Aorta (tissue), 5 donors: ENCODE results near the gene TPRG1. TPM values are rescaled to one million over a fixed set of nuclear protein-coding genes. Genes with fewer than 3 reads are reported as not detected.
A peak's percentile ranks its signal among the peaks of the same experiment; 100 is the strongest.

Source experiments
- ATAC-seq: fragments of 200-7000 bp; cut with Tn5 transposase; one replicate; pipeline ENCODE4 v1.9.1; 2022; ENCODE audit warnings: moderate library complexity; ENCODE audit not compliant: low FRiP score
- DNase-seq, 2 donors: peaks; one replicate each; pipeline ENCODE4 v3.0.0-alpha.2; 2020
- H3K27ac ChIP-seq, 2 donors: one replicate each; pipeline ENCODE4 v1.5.1; 2013; ENCODE audit warnings: low read length in 2 of 2, mild to moderate bottlenecking in 2 of 2, moderate library complexity in 2 of 2, control low read depth in 1 of 2, inconsistent platforms in 1 of 2, low read depth in 1 of 2
- H3K27me3 ChIP-seq, 2 donors: one replicate each; pipeline ENCODE4 v1.6.1; 2013; ENCODE audit warnings: control low read depth in 1 of 2, low read length in 1 of 2, mild to moderate bottlenecking in 1 of 2, moderate library complexity in 1 of 2; ENCODE audit not compliant: insufficient read depth in 2 of 2, control insufficient read depth in 1 of 2
- H3K36me3 ChIP-seq, 2 donors: one replicate each; pipeline ENCODE4 v1.6.1; 2013; ENCODE audit warnings: control low read depth in 1 of 2, low read length in 1 of 2, mild to moderate bottlenecking in 1 of 2; ENCODE audit not compliant: insufficient read depth in 2 of 2, control insufficient read depth in 1 of 2
- H3K4me1 ChIP-seq, 2 donors: one replicate each; pipeline ENCODE4 v1.6.1; 2013; ENCODE audit warnings: low read length in 2 of 2, control low read depth in 1 of 2, mild to moderate bottlenecking in 1 of 2, moderate library complexity in 1 of 2; ENCODE audit not compliant: insufficient read depth in 2 of 2, control insufficient read depth in 1 of 2
- H3K4me3 ChIP-seq, 2 donors: one replicate each; pipeline ENCODE4 v1.5.1; 2013; ENCODE audit warnings: low read length in 2 of 2, control low read depth in 1 of 2, mild to moderate bottlenecking in 1 of 2
- H3K9me3 ChIP-seq: one replicate; pipeline ENCODE4 v1.6.1; 2013; ENCODE audit warnings: mild to moderate bottlenecking, low read length; ENCODE audit not compliant: control insufficient read depth
- WGBS, 2 donors: extraction: QIAGEN DNeasy Blood & Tissue Kit; methylation state at CpG; one replicate each; pipeline ENCODE4 v1.1.7; 2013; 5-methylcytosine and 5-hydroxymethylcytosine counted together
- intact Hi-C, 2 donors: fragments of 100-400 bp; cut with DNase I; formaldehyde crosslinking; loops; one replicate each; pipeline versions ENCODE4 v1.14.2 to v1.15.0; 2022
- polyA plus RNA-seq, 2 donors: library from polyadenylated mRNA; stranded (reverse); fragments of 200-250 nt; gene quantifications; one replicate each; pipeline ENCODE4 v1.2.3, GENCODE V29; 2013
- total RNA-seq, 2 donors: library from RNA; stranded (reverse); fragmentation: NEBNext Ultra II Directional; extraction: Animal tissue kit (Norgen Biotek cat#: 25700); gene quantifications; one replicate each; pipeline ENCODE4 v1.2.1, GENCODE V29; 2021
- donor health status: healthy with polysubstance abuse.
- donor health status: Bipolar disorder and iron deficiency.
- donor health status: DM: no; HTN: no; CAD: no.
- donor health status: DM: no; HTN: no; CAD: no.
- donor health status: DM: yes; HTN: yes; CAD: no.

Gene TPRG1
- total and polyA plus RNA-seq, 4 donors: 4.5 to 19.8 (median 11.0) TPM

- 78 to 80% methylated on average over 7 of the region's 7 CpGs for WGBS, 2 donors
- Histone ChIP-seq H3K27ac (no peak overlapping the region), H3K4me1 (peaks cover 0 to 3% of the 10 kb centered on the region in 2 donors), H3K9me3 (no peaks in the 10 kb centered on the region), H3K36me3 (no peaks in the 10 kb centered on the region), H3K27me3 (no peaks in the 10 kb centered on the region), H3K4me3 (no peak overlapping the region)
- no peak for DNase-seq
- no peak for ATAC-seq
- intact Hi-C loops: no loop called here
These were observed 116.8 kb downstream of the TPRG1 start for GRCh38 chr3:189288348-189289235.

- H3K27me3 ChIP-seq: no peaks in the 10 kb centered on the region
- no peaks in the 10 kb centered on the region for H3K36me3 ChIP-seq
- no peak for DNase-seq
- ATAC-seq: no peak
- H3K27ac ChIP-seq: no peak overlapping the region
- no peaks in the 10 kb centered on the region for H3K9me3 ChIP-seq
- intact Hi-C loops: no loop called here
- WGBS, 2 donors: 92 to 98% methylated on average over 2 of the region's 2 CpGs
- peaks cover 0 to 3% of the 10 kb centered on the region in 2 donors for H3K4me1 ChIP-seq
- H3K4me3 ChIP-seq: no peak overlapping the region
These were observed 117.5 kb downstream of the TPRG1 start for GRCh38 chr3:189289251-189289650.

GRCh38 chr3:189292667-189293484 lies 121.1 kb downstream of the TPRG1 start:
- H3K4me1 ChIP-seq: peaks cover 0 to 3% of the 10 kb centered on the region in 2 donors
- DNase-seq (no peak), ATAC-seq (peak; percentile 36)
- H3K4me3 ChIP-seq: no peak overlapping the region
- no peaks in the 10 kb centered on the region for H3K36me3 ChIP-seq
- WGBS, 2 donors: 16 to 21% methylated on average over 6 of the region's 6 CpGs
- H3K9me3 ChIP-seq: no peaks in the 10 kb centered on the region
- no peak overlapping the region for H3K27ac ChIP-seq
- H3K27me3 ChIP-seq: no peaks in the 10 kb centered on the region
- intact Hi-C loops: no loop called here

GRCh38 chr3:189294649-189295048 lies 122.9 kb downstream of the TPRG1 start:
- H3K9me3 ChIP-seq: no peaks in the 10 kb centered on the region
- H3K27me3 ChIP-seq: no peaks in the 10 kb centered on the region
- no peak overlapping the region for H3K4me3 ChIP-seq
- no peak for ATAC-seq
- peaks cover 0 to 7% of the 10 kb centered on the region in 2 donors for H3K4me1 ChIP-seq
- DNase-seq: no peak
- intact Hi-C loops: no loop called here
- H3K27ac ChIP-seq: no peak overlapping the region
- 96 to 97% methylated on average over 5 of the region's 5 CpGs for WGBS, 2 donors
- H3K36me3 ChIP-seq: no peaks in the 10 kb centered on the region

GRCh38 chr3:189295089-189295488 lies 123.3 kb downstream of the TPRG1 start:
- intact Hi-C loops: no loop called here
- Histone ChIP-seq H3K4me3 (no peak overlapping the region), H3K4me1 (peaks cover 0 to 7% of the 10 kb centered on the region in 2 donors), H3K36me3 (no peaks in the 10 kb centered on the region), H3K9me3 (no peaks in the 10 kb centered on the region), H3K27me3 (no peaks in the 10 kb centered on the region), H3K27ac (no peak overlapping the region)
- WGBS, 2 donors: 93% methylated on average over 3 of the region's 3 CpGs
- ATAC-seq: no peak
- no peak for DNase-seq

- no peak overlapping the region for H3K4me3 ChIP-seq
- H3K9me3 ChIP-seq: no peaks in the 10 kb centered on the region
- no peaks in the 10 kb centered on the region for H3K27me3 ChIP-seq
- no peaks in the 10 kb centered on the region for H3K36me3 ChIP-seq
- 54% methylated on average over 4 of the region's 4 CpGs for WGBS, 2 donors
- H3K27ac ChIP-seq: peak overlapping the region in 1 of 2 donors; percentile 57
- peaks cover 0 to 4% of the 10 kb centered on the region in 2 donors for H3K4me1 ChIP-seq
- ATAC-seq: no peak
- intact Hi-C loops: no loop called here
- no peak for DNase-seq
These were observed 126.2 kb downstream of the TPRG1 start for GRCh38 chr3:189297932-189298331.

GRCh38 chr3:189298469-189299375 lies 127.0 kb downstream of the TPRG1 start:
- H3K27ac ChIP-seq: peak overlapping the region in 1 of 2 donors; percentile 57

GRCh38 chr3:189300345-189300744 lies 128.6 kb downstream of the TPRG1 start:
- no peak for DNase-seq
- H3K9me3 ChIP-seq: no peaks in the 10 kb centered on the region
- H3K27me3 ChIP-seq: no peaks in the 10 kb centered on the region
- peaks cover 4 to 9% of the 10 kb centered on the region in 2 donors for H3K4me1 ChIP-seq
- 95 to 97% methylated on average over 1 of the region's 1 CpG for WGBS, 2 donors
- H3K4me3 ChIP-seq: no peak overlapping the region
- intact Hi-C loops: loop anchor here in 1 of 2 donors (10.0 kb wide), 1 partner anchor 54 kb away; no protein-coding TSS in a partner anchor
- H3K36me3 ChIP-seq: no peaks in the 10 kb centered on the region
- H3K27ac ChIP-seq: no peak overlapping the region
- no peak for ATAC-seq

More at GRCh38 chr3:189298469-189299375, 127.0 kb downstream of the TPRG1 start:
- Histone ChIP-seq H3K4me1 (peaks cover 0 to 4% of the 10 kb centered on the region in 2 donors), H3K27me3 (no peaks in the 10 kb centered on the region), H3K36me3 (no peaks in the 10 kb centered on the region), H3K4me3 (no peak overlapping the region), H3K9me3 (no peaks in the 10 kb centered on the region)
- ATAC-seq (no peak), DNase-seq (no peak)
- WGBS, 2 donors: 89 to 94% methylated on average over 4 of the region's 4 CpGs
- intact Hi-C loops: no loop called here
